ENCODE measurements around the gene DDX39B.

DDX39B gene

DNA sequence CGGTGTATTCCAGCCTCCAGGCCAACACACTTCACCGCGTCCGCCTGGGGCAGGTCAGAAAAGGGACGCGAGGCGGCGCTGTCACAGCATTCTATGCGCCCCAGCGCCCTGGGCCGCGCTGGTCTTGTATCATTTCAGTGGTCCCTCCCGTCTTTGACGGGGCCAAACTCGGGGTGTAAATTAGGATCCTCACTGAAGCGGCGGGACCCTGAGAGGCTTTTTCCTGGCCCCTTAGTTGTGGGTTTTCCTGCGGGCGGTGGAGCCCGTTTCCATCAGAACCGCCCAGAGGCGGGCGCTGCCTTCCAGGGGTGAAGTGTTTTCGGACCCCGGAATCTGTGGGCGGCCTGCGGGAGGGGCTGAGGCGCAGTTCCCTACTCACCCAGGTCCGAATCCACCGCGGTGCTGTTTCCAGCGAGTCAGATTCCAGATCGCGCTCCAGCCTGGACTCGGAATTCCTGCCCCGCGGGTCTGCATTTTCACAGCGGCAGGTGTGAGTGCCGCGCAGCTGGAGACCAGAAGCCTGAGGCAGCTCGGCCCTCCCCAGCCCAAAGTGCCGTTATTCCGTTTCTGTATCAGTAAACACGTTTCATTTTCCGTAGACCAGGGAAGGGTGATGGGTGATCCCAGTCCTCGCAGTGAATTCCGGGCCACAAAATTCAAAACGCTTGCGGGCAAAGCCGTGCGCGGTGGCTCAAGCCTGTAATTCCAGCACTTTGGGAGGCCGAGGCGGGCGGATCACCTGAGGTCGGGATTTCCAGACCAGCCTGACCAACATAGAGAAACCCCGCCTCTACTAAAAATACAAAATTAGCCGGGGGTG is 47.7 kb downstream of the DDX39B start (continued):
- TF ChIP-seq, protein P1, sequence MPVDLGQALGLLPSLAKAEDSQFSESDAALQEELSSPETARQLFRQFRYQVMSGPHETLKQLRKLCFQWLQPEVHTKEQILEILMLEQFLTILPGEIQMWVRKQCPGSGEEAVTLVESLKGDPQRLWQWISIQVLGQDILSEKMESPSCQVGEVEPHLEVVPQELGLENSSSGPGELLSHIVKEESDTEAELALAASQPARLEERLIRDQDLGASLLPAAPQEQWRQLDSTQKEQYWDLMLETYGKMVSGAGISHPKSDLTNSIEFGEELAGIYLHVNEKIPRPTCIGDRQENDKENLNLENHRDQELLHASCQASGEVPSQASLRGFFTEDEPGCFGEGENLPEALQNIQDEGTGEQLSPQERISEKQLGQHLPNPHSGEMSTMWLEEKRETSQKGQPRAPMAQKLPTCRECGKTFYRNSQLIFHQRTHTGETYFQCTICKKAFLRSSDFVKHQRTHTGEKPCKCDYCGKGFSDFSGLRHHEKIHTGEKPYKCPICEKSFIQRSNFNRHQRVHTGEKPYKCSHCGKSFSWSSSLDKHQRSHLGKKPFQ (tag by site-specific recombination; IDR thresholded peaks at IDR 0.05) = peak; percentile 77; the same call in 1 of the 2 replicates
- TF ChIP-seq ZNF571 (tag by site-specific recombination; IDR thresholded peaks at IDR 0.05) = no peak
- TF ChIP-seq, protein P2, sequence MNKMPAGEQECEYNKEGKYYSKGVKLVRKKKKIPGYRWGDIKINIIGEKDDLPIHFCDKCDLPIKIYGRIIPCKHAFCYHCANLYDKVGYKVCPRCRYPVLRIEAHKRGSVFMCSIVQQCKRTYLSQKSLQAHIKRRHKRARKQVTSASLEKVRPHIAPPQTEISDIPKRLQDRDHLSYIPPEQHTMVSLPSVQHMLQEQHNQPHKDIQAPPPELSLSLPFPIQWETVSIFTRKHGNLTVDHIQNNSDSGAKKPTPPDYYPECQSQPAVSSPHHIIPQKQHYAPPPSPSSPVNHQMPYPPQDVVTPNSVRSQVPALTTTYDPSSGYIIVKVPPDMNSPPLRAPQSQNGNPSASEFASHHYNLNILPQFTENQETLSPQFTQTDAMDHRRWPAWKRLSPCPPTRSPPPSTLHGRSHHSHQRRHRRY (tag by site-specific recombination; IDR thresholded peaks at IDR 0.05) = no peak
- TF ChIP-seq, protein P3, sequence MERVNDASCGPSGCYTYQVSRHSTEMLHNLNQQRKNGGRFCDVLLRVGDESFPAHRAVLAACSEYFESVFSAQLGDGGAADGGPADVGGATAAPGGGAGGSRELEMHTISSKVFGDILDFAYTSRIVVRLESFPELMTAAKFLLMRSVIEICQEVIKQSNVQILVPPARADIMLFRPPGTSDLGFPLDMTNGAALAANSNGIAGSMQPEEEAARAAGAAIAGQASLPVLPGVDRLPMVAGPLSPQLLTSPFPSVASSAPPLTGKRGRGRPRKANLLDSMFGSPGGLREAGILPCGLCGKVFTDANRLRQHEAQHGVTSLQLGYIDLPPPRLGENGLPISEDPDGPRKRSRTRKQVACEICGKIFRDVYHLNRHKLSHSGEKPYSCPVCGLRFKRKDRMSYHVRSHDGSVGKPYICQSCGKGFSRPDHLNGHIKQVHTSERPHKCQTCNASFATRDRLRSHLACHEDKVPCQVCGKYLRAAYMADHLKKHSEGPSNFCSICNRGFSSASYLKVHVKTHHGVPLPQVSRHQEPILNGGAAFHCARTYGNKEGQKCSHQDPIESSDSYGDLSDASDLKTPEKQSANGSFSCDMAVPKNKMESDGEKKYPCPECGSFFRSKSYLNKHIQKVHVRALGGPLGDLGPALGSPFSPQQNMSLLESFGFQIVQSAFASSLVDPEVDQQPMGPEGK (tag by site-specific recombination; IDR thresholded peaks at IDR 0.05) = peak; percentile 79
- TF ChIP-seq ZFP69B (tag by site-specific recombination; IDR thresholded peaks at IDR 0.05) = peak; percentile 81
- peak; percentile 95 for TF ChIP-seq ZBTB8A (tag by site-specific recombination; IDR thresholded peaks at IDR 0.05)
- TF ChIP-seq ZNF561 (tag by site-specific recombination; IDR thresholded peaks at IDR 0.05; ENCODE audit: borderline replicate concordance) = peak; percentile 55; the same call in 1 of the 2 replicates
- TF ChIP-seq EGR2 (tag by site-specific recombination; IDR thresholded peaks at IDR 0.05; ENCODE audit: low read depth) = peak; percentile 47; the same call in 1 of the 2 replicates
- TF ChIP-seq, protein P4, sequence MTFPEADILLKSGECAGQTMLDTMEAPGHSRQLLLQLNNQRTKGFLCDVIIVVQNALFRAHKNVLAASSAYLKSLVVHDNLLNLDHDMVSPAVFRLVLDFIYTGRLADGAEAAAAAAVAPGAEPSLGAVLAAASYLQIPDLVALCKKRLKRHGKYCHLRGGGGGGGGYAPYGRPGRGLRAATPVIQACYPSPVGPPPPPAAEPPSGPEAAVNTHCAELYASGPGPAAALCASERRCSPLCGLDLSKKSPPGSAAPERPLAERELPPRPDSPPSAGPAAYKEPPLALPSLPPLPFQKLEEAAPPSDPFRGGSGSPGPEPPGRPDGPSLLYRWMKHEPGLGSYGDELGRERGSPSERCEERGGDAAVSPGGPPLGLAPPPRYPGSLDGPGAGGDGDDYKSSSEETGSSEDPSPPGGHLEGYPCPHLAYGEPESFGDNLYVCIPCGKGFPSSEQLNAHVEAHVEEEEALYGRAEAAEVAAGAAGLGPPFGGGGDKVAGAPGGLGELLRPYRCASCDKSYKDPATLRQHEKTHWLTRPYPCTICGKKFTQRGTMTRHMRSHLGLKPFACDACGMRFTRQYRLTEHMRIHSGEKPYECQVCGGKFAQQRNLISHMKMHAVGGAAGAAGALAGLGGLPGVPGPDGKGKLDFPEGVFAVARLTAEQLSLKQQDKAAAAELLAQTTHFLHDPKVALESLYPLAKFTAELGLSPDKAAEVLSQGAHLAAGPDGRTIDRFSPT (tag by site-specific recombination; IDR thresholded peaks at IDR 0.05) = no peak
- TF ChIP-seq ZNF558 (tag by site-specific recombination; IDR thresholded peaks at IDR 0.05) = no peak
- TF ChIP-seq, protein P5, sequence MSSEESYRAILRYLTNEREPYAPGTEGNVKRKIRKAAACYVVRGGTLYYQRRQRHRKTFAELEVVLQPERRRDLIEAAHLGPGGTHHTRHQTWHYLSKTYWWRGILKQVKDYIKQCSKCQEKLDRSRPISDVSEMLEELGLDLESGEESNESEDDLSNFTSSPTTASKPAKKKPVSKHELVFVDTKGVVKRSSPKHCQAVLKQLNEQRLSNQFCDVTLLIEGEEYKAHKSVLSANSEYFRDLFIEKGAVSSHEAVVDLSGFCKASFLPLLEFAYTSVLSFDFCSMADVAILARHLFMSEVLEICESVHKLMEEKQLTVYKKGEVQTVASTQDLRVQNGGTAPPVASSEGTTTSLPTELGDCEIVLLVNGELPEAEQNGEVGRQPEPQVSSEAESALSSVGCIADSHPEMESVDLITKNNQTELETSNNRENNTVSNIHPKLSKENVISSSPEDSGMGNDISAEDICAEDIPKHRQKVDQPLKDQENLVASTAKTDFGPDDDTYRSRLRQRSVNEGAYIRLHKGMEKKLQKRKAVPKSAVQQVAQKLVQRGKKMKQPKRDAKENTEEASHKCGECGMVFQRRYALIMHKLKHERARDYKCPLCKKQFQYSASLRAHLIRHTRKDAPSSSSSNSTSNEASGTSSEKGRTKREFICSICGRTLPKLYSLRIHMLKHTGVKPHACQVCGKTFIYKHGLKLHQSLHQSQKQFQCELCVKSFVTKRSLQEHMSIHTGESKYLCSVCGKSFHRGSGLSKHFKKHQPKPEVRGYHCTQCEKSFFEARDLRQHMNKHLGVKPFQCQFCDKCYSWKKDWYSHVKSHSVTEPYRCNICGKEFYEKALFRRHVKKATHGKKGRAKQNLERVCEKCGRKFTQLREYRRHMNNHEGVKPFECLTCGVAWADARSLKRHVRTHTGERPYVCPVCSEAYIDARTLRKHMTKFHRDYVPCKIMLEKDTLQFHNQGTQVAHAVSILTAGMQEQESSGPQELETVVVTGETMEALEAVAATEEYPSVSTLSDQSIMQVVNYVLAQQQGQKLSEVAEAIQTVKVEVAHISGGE (tag by site-specific recombination; conservative IDR thresholded peaks at IDR 0.05; ENCODE audit: low read depth) = 0 out of 2 replicates have a peak, but pooled peaks have one; percentile 41
- peak; percentile 80 for TF ChIP-seq ZNF777 (tag by site-specific recombination; IDR thresholded peaks at IDR 0.05; ENCODE audit: borderline replicate concordance)
- TF ChIP-seq OSR2 (tag by site-specific recombination; IDR thresholded peaks at IDR 0.05) = no peak
- TF ChIP-seq ZNF600 (tag by site-specific recombination; IDR thresholded peaks at IDR 0.05) = peak; percentile 90
- TF ChIP-seq, protein P6, sequence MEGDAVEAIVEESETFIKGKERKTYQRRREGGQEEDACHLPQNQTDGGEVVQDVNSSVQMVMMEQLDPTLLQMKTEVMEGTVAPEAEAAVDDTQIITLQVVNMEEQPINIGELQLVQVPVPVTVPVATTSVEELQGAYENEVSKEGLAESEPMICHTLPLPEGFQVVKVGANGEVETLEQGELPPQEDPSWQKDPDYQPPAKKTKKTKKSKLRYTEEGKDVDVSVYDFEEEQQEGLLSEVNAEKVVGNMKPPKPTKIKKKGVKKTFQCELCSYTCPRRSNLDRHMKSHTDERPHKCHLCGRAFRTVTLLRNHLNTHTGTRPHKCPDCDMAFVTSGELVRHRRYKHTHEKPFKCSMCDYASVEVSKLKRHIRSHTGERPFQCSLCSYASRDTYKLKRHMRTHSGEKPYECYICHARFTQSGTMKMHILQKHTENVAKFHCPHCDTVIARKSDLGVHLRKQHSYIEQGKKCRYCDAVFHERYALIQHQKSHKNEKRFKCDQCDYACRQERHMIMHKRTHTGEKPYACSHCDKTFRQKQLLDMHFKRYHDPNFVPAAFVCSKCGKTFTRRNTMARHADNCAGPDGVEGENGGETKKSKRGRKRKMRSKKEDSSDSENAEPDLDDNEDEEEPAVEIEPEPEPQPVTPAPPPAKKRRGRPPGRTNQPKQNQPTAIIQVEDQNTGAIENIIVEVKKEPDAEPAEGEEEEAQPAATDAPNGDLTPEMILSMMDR (tag by site-specific recombination; IDR thresholded peaks at IDR 0.05) = peak; percentile 98
- peak; percentile 64 for TF ChIP-seq WT1 (tag by site-specific recombination; IDR thresholded peaks at IDR 0.05)
- no peak for TF ChIP-seq TCF7L2 (IDR thresholded peaks at IDR 0.05; ENCODE audit: borderline replicate concordance, low read depth, low read length)
- no peak for TF ChIP-seq ZNF404 (tag by site-specific recombination; IDR thresholded peaks at IDR 0.05)
- peak; percentile 76 for TF ChIP-seq SP7 (tag by site-specific recombination; IDR thresholded peaks at IDR 0.05)
- peak; percentile 11; the same call in 1 of the 2 replicates for TF ChIP-seq ZNF366 (tag by site-specific recombination; conservative IDR thresholded peaks at IDR 0.05)
- peak; percentile 20; the same call in 1 of the 2 replicates for TF ChIP-seq ZNF391 (tag by site-specific recombination; IDR thresholded peaks at IDR 0.05; ENCODE audit: borderline replicate concordance, low read depth)
- TF ChIP-seq HOXD13 (CRISPR knock-in tag; IDR thresholded peaks at IDR 0.05; ENCODE audit: borderline replicate concordance) = no peak
- no peak for TF ChIP-seq ZNF175 (tag by site-specific recombination; IDR thresholded peaks at IDR 0.05)
- no peak; the same call in 1 of the 2 replicates for TF ChIP-seq ZNF146 (tag by site-specific recombination; IDR thresholded peaks at IDR 0.05)
